Muscle of leg (tissue), 11 donors: ENCODE measurements around the gene DLG4. TPM values are rescaled to one million over a fixed set of nuclear protein-coding genes. Genes with fewer than 3 reads are reported as not detected.

Source experiments
- DNase-seq: peaks from one replicate; pipeline ENCODE4 v3.0.0; 2013
- H3K27ac ChIP-seq: one replicate; pipeline ENCODE4 v1.5.1; 2013; ENCODE audit warnings: mild to moderate bottlenecking, low read length, control low read depth
- H3K27me3 ChIP-seq: one replicate; pipeline ENCODE4 v1.6.1; 2013; ENCODE audit warnings: low read length; ENCODE audit not compliant: control insufficient read depth, insufficient read depth
- H3K36me3 ChIP-seq: one replicate; pipeline ENCODE4 v1.6.1; 2013; ENCODE audit warnings: low read length; ENCODE audit not compliant: control insufficient read depth, insufficient read depth
- H3K4me1 ChIP-seq: one replicate; pipeline ENCODE4 v1.6.1; 2013; ENCODE audit warnings: low read length; ENCODE audit not compliant: control insufficient read depth, insufficient read depth
- H3K4me3 ChIP-seq: one replicate; pipeline ENCODE4 v1.5.1; 2013; ENCODE audit warnings: low read length, control low read depth
- H3K9me3 ChIP-seq: replicated peaks from 2 replicates; pipeline ENCODE4 v1.6.1; 2013; ENCODE audit warnings: low read depth, low read length; ENCODE audit not compliant: control insufficient read depth
- WGBS: methylation state at CpG from one replicate; pipeline ENCODE4 v1.1.5; 2013; ENCODE audit warnings: missing lambda C conversion rate; ENCODE audit not compliant: insufficient coverage; 5-methylcytosine and 5-hydroxymethylcytosine counted together
- polyA plus RNA-seq, 8 donors: library from polyadenylated mRNA; unstranded; fragments of 120-200 nt; gene quantifications; one replicate each; pipeline versions ENCODE4 v1.2.1 to v1.2.3, GENCODE V29; 2013; ENCODE audit warnings: inconsistent platforms in 1 of 8, low replicate concordance in 1 of 8; ENCODE audit not compliant: insufficient read length in 8 of 8, insufficient read depth in 1 of 8
- total RNA-seq: library from RNA; stranded (reverse); fragments of 120-200 nt; gene quantifications from one replicate; pipeline ENCODE4 v1.2.4, GENCODE V29; 2013

Gene DLG4
- total and polyA plus RNA-seq, 9 donors: 12.7 to 33.9 (median 22.5) TPM

GRCh38 chr17:7215652-7216180, 3.9 kb downstream of the DLG4 start:
- Histone ChIP-seq H3K4me3 (peak overlapping the region; percentile 49), H3K4me1 (peaks cover 68% of the 10 kb centered on the region), H3K36me3 (no peaks in the 10 kb centered on the region), H3K27ac (peak overlapping the region; percentile 96), H3K27me3 (peaks cover 7% of the 10 kb centered on the region), H3K9me3 (no peaks in the 10 kb centered on the region)
- WGBS: 9% methylated on average over 4 of the region's 10 CpGs
- peak; percentile 57 for DNase-seq

DNA sequence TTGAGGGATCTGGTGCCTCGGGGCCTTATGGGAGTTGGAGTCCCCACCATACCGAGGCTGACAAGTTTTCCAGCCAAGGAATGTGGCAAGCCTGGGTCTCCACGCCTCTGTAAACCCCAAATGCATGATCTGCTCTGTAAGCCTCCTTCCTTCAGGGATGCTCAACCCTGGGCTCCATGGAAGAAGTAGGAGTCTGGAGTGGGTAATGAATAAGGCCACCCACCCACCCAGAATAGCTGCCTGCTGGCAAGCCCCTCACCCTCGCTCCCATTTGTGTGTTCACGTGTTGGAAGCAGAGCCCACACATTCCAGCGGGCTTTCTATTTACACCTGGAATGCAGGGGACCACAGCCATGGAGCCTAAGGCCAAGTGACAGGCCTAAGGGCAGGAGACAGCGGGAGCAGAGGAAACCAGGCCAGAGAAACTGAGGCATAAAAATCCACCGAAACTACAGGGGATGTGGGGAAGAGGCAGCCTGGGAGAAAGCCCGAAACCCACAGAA, 4.4 kb downstream of the DLG4 start:
- no peaks in the 10 kb centered on the region for H3K36me3 ChIP-seq
- H3K4me3 ChIP-seq: peak overlapping the region; percentile 62
- peaks cover 7% of the 10 kb centered on the region for H3K27me3 ChIP-seq
- H3K4me1 ChIP-seq: peaks cover 62% of the 10 kb centered on the region
- no peaks in the 10 kb centered on the region for H3K9me3 ChIP-seq
- WGBS: 4% methylated on average over 4 of the region's 9 CpGs
- peak overlapping the region; percentile 96 for H3K27ac ChIP-seq
- DNase-seq: no peak

- Histone ChIP-seq H3K27ac (peak overlapping the region; percentile 96), H3K4me3 (peak overlapping the region; percentile 62), H3K4me1 (peaks cover 61% of the 10 kb centered on the region), H3K36me3 (no peaks in the 10 kb centered on the region), H3K27me3 (peaks cover 7% of the 10 kb centered on the region), H3K9me3 (no peaks in the 10 kb centered on the region)
- WGBS: under 1% methylated on average over 37 of the region's 45 CpGs
- peak; percentile 99 for DNase-seq
Observed at GRCh38 chr17:7214300-7215135, 5.1 kb downstream of the DLG4 start.

DNA sequence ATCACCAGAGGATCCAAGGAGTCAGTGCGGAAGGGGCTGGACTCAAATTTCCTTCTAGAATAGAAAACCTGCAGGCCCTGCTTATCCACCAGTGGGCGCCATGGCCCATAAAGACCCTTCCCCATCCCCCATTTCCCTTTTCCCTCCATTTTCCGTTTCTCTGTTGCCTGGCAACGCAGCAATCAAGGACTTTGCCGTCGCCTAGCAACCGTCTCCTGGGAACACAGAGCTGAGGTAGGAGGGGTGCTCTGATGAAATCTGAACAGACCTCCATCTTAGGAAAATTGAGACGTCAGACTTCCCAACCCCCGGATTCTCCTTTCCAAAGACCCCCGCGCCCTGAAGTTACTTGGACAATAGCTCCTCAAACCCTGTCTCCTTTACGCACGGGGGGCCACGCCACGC, 5.7 kb downstream of the DLG4 start:
- WGBS: 2% methylated on average over 9 of the region's 15 CpGs
- H3K27ac ChIP-seq: peak overlapping the region; percentile 96
- H3K36me3 ChIP-seq: no peaks in the 10 kb centered on the region
- H3K4me1 ChIP-seq: peaks cover 55% of the 10 kb centered on the region
- H3K27me3 ChIP-seq: peaks cover 7% of the 10 kb centered on the region
- H3K4me3 ChIP-seq: peak overlapping the region; percentile 62
- DNase-seq: peak; percentile 96
- no peaks in the 10 kb centered on the region for H3K9me3 ChIP-seq

DNA sequence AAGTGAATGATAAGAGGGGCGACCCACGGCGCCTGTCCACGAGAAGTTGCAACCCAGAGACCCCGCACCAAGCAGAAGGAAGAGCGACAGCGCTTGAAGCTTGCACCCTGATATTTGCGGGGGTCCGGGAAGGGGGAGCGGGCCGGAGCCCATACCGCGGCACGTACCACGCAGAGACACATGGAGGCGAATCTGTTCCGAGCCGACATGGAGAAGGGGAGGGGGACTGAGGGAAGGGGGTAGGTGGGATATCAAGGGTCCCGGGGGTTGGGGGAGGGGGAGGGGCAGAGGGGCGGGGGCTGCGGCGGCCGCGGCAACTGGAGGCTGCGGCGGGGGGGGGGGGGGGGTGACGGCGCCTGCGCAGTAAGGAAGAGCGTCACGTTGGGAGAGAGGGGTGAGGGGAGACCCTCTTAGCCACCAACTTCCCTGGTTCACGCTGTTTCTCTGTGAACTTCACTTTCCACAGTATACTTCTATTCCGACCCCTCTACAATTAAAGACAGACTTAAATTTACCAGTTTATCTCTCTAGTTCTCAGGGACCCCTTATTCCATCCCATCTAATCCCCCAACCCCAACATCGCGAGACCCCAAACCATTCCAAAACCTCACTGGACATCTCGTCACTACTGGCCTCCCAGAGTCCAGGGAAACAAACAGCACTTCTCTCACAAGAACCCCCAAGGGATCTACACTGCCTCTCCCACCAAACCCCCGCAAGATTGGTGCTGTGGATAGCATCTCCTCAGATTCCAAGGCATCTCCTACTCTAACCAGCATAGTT, 8.0 kb downstream of the DLG4 start:
- 13% methylated on average over 12 of the region's 37 CpGs for WGBS
- Histone ChIP-seq H3K9me3 (no peaks in the 10 kb centered on the region), H3K4me1 (peaks cover 58% of the 10 kb centered on the region), H3K27me3 (peaks cover 7% of the 10 kb centered on the region), H3K4me3 (no peak overlapping the region), H3K36me3 (no peaks in the 10 kb centered on the region), H3K27ac (no peak overlapping the region)
- DNase-seq: no peak

- Histone ChIP-seq H3K27ac (no peak overlapping the region), H3K36me3 (no peaks in the 10 kb centered on the region), H3K4me3 (no peak overlapping the region), H3K9me3 (no peaks in the 10 kb centered on the region), H3K4me1 (peaks cover 53% of the 10 kb centered on the region), H3K27me3 (peaks cover 7% of the 10 kb centered on the region)
- DNase-seq: no peak
- 64% methylated on average over 6 of the region's 9 CpGs for WGBS
Observed at GRCh38 chr17:7208754-7209460, 10.7 kb downstream of the DLG4 start.

- peak overlapping the region; percentile 76 for H3K27ac ChIP-seq
Observed at GRCh38 chr17:7208027-7208571, 11.5 kb downstream of the DLG4 start.

GRCh38 chr17:7207120-7208001, 12.3 kb downstream of the DLG4 start:
- H3K4me1 ChIP-seq: peaks cover 46% of the 10 kb centered on the region
- H3K27ac ChIP-seq: peak overlapping the region; percentile 76
- no peak overlapping the region for H3K4me3 ChIP-seq
- DNase-seq: peak; percentile 82
- H3K9me3 ChIP-seq: no peaks in the 10 kb centered on the region
- H3K36me3 ChIP-seq: peaks cover 14% of the 10 kb centered on the region
- peaks cover 5% of the 10 kb centered on the region for H3K27me3 ChIP-seq
- WGBS: 41% methylated on average over 15 of the region's 24 CpGs

More at GRCh38 chr17:7208027-7208571, 11.5 kb downstream of the DLG4 start:
- no peak for DNase-seq
- H3K4me3 ChIP-seq: no peak overlapping the region
- peaks cover 46% of the 10 kb centered on the region for H3K4me1 ChIP-seq
- H3K36me3 ChIP-seq: peaks cover 7% of the 10 kb centered on the region
- H3K9me3 ChIP-seq: no peaks in the 10 kb centered on the region
- H3K27me3 ChIP-seq: peaks cover 7% of the 10 kb centered on the region
- 34% methylated on average over 11 of the region's 21 CpGs for WGBS

GRCh38 chr17:7205561-7205960, 14.1 kb downstream of the DLG4 start:
- WGBS: 18% methylated on average over 15 of the region's 15 CpGs
- Histone ChIP-seq H3K4me1 (peaks cover 41% of the 10 kb centered on the region), H3K27me3 (no peaks in the 10 kb centered on the region), H3K36me3 (peaks cover 18% of the 10 kb centered on the region), H3K27ac (peak overlapping the region; percentile 89), H3K9me3 (no peaks in the 10 kb centered on the region), H3K4me3 (peak overlapping the region; percentile 60)
- no peak for DNase-seq
